ENCODE measurements around the gene AMZ1.

DNA sequence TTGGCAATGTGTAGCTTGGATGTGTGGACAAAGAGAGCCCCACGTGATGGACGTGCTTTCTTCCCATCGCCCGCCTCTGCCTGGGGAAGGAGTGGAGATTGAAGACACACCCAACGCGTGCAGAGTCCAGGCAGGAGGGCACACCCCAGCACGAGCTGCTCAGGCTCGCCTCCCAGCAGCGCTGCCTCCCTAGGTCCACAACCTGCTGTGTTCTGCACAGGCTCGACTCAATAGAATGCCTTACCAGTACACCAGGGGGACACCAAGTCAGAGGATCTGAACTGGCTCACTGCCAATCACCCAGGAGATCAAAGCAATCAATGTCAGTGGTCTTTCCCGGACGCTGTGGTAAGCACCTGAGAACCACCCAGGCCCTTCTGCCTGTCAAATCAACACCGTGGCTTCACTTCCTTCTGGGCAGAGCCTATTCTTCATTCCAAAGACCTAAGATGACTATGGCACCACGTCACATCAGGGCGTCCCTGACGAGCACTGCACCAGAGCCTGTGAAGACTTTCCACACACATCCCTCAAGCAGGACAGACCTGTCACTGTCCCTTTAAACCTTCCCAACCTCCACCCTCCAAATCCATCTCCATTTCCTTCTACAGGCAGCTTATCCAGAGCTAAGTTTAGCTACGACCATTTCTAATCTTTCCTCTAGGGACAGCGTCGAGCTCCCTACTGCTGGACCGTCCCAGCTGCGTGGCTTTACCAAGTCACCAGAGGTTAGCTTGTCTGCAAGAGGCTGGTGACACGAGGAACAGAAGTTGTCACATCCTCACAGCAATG, 72.3 kb downstream of the AMZ1 start:
- TF ChIP-seq, protein P1, sequence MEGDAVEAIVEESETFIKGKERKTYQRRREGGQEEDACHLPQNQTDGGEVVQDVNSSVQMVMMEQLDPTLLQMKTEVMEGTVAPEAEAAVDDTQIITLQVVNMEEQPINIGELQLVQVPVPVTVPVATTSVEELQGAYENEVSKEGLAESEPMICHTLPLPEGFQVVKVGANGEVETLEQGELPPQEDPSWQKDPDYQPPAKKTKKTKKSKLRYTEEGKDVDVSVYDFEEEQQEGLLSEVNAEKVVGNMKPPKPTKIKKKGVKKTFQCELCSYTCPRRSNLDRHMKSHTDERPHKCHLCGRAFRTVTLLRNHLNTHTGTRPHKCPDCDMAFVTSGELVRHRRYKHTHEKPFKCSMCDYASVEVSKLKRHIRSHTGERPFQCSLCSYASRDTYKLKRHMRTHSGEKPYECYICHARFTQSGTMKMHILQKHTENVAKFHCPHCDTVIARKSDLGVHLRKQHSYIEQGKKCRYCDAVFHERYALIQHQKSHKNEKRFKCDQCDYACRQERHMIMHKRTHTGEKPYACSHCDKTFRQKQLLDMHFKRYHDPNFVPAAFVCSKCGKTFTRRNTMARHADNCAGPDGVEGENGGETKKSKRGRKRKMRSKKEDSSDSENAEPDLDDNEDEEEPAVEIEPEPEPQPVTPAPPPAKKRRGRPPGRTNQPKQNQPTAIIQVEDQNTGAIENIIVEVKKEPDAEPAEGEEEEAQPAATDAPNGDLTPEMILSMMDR (IDR thresholded peaks at IDR 0.05): peak in 3 of 4 experiments; percentile 10 to 43 (median 34)
- no peak for TF ChIP-seq POLR2A (IDR thresholded peaks at IDR 0.05)
